A204.1 (cell line): ENCODE results near the gene C15orf61.

Experiments
- FAIRE-seq: peaks from 2 replicates; lab custom pipeline; 2012; peaks lifted over from hg19 to GRCh38; lab: Jason Lieb, UNC

Gene C15orf61

DNA sequence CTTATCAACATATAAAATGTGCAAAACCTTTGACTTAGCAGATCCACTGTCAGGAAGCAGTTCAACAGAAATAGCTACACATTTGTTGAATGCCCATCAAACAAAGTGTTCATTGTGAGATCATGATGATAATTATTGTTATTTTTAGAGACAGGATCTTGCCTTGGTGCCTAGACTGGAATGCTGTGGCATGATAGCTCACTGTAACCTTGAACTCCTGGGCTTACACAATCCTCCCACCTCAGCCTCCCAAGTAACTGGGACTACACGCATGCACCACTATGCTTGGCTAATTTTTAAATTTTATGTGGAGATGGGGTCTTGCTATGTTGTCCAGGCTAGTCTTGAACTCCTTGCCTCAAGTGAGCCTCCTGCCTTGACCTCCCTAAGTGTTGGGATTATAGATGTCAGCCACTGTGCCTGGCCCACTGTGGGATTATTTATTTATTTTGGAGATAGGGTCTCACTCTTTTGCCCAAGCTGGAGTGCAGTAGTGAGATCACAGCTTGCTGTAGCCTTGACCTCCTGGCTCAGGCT is 30.3 kb downstream of the C15orf61 start:
- FAIRE-seq: no peak

DNA sequence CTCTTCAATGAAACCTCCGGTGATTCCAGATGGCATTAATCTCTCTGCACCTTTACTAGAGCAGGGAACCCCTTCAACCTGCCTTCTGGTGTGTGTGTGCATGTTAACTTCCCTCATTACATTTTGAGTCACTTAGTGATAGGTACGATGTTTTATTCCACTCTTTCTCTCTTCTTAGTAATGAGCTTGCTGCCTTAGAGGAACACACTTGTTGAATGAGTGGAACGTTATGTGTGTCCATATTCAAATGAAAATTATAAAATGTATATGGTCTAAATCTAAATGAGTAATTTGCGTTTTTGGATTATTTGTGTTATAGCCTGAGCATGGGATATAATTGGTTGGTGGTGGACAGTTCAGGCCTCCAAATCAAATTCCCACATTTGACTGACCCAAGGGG is 33.6 kb downstream of the C15orf61 start:
- no peak for FAIRE-seq

DNA sequence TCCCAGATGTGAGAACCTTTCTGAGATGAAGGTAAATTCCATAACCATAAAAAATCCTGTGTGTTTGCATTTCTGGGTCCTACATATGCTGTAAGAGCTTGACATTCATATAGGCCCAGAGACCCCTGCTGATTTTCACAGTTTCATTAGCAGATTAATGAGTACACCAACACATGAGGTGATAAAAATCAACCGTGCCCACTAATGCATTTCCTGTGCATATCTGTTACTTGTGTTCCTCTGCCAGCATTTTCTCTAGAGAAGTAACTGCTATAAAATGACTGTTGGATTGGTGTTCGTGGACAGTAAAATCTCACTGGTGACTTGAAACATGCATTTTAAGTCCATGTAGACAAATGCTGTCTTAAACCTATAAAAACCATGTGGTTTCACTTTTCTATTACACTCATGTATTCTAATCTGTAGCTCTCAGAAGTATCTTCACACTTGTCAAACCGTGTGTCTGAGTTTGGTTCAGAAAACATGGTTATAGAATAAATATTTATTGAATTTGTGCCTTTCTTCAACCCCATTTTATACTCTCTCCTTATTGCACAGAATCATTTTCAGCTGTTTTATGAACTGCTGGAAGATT is 36.1 kb downstream of the C15orf61 start:
- no peak for FAIRE-seq

DNA sequence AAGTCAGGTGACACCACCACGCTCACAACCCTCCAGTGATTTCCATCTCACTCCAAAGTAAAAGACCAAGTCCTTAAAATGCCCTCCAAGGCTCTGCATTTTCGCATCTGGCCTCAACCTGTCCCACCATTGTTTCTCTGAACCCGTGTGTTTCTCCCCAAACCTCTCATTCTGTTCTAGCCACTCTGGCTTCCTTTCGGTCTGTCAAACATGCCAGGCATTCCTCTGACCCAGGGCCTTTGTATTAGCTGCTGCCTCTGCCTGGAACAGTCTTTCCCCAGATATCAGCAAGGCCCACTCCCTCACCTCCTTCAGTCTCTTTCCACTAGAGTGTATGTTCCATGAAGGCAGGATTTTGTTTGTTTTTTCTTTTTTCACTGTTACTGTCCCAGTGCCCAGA is 37.6 kb downstream of the C15orf61 start:
- no peak for FAIRE-seq

DNA sequence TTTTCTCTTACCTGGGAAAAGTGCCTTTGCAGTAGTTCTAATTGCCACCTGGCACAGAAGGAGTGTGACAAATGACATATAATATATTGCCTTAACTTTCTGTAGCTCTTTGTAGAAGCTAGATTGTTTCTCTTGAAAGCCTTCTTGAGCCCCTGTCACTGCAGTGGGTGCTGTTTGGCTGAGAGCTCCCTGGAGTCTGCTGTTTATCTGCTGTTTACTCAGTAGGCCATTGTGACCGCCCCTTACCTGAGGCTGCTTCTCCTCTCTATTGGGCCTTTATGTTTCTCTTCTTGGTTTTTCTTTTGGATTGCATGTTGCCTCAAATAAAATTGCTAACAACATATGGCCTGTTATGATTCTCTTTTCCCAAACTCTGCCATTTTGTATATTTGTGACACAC is 38.2 kb downstream of the C15orf61 start:
- FAIRE-seq: no peak

DNA sequence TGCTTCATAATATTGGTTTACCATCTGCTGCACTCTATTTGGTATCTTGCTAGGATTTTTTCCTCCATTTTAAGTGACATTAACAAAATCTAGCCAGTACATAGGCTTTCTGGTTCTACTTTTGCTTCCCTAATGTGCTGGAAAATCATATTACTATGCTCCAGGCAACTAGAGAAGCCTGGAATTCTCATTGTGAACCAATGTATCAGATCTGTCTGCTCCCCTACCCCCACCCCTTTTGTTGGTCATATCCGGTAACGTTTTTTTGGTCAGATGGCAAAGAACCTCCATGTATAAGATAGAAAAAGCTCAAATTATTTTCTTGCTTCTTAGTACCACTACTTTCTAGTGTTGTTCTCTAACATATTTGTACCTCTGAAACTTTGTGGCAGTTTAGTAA is 38.6 kb downstream of the C15orf61 start:
- no peak for FAIRE-seq

DNA sequence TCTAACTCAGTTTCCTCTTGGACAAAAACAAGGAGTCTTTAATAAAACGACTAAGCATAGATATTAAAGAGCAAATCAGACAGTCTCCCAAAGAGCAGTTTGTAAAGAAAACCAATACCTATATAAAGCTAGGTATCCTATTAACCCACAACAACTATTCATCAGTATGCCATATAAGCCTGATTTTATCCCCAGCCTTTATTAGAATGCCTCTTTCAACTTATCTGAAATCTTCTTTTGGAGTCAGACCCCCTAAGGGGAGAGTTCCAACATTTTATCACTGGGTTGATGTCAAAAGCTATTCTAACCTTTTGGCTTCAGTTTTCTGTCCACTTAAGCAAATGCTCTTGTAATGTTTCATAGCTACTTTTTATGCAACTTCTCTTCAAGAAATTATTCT is 39.4 kb downstream of the C15orf61 start:
- FAIRE-seq: no peak

DNA sequence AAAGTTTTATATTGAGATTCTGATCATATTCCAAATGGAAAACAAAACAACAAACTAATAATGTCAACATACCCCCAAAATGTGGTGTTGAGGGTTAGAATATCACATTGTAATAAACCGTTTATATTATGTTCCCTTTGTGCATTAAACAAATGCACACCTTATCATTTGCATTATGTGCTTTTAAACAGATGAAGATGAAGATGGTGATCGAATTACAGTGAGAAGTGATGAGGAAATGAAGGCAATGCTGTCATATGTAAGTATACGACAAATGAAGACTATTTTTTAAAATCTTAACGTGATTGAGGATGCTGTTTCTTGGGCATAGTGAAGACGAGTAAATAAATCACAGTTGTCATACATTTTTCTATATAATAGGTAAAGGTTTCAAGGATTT is 42.2 kb downstream of the C15orf61 start:
- FAIRE-seq: no peak

DNA sequence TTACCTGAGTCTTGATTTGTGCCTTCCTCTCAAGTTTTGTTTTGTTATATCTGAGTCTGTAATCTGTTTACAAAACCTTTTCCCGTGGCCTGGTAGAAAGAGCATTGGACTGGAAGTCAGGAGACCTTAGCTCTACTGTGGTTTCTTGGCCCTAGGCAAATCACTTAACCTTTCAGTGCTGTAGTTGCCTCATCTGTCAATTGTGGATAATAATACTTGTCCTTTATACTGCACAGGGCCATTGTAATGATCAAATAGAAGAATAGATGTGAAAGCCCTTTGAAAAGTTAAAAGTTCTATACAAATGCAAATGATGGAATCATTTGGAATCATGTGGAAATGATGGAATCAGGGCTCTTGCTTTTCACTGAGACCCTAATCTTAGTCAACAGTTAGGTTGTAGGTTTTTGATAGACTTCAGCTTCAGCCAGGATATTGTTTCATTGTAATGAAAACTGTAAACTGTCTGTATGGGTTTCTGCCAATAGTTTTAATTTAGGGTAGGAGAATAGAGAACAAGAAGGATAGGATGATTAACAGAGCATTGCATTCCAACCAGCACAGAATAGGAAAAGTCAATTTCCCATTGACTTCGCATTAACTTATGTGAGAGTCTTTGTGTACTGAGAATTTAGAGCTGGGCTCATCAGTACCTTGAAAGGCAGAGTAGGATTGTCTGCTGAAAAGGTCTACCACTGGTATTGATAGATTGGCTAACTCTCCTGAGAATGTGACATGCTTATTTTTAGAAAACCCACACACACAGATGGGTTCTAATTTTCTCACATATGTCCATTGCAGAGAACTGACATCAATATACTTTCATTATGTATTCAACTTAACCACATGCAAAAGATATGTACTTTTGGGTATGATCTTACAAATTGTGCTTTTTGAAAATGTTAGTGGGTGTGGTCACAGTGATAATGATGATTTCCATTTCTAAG is 43.4 kb downstream of the C15orf61 start:
- no peak for FAIRE-seq

DNA sequence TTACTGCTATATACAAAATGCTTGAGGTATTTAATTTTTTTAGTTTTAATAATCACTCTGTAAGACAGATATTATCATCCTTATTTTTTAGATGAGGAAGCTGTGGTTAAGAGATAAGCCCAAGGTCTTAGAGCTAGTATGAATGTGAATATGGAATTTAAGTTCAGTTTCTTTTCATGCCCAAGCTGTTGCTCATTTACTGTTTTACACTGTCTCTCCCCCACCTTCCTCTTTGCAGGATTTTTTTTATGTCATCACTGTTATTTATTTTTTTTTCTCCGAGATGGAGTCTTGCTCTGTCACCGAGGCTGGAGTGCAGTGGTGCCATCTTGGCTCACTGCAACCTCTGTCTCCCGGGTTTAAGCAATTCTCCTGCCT is 44.0 kb downstream of the C15orf61 start:
- no peak for FAIRE-seq

DNA sequence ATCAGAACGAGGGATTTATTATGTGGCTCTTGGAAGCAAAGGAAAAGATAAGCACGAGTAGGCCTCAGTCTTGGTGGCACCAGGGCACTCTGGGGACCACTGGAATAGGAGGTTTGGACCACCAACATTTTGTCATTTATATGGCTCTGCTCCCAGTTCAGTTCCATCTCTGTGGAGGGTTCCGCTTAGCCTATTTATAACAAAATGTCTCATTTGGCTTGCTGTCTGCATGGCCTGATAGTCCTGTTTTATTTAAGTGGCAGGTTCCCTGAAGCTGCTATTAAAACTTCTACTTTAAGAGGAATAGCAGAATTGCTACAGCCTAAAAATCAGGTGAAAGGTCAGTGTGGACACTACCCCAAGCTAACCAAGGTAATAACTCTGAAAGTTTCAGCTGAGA is 48.7 kb downstream of the C15orf61 start:
- FAIRE-seq: no peak

DNA sequence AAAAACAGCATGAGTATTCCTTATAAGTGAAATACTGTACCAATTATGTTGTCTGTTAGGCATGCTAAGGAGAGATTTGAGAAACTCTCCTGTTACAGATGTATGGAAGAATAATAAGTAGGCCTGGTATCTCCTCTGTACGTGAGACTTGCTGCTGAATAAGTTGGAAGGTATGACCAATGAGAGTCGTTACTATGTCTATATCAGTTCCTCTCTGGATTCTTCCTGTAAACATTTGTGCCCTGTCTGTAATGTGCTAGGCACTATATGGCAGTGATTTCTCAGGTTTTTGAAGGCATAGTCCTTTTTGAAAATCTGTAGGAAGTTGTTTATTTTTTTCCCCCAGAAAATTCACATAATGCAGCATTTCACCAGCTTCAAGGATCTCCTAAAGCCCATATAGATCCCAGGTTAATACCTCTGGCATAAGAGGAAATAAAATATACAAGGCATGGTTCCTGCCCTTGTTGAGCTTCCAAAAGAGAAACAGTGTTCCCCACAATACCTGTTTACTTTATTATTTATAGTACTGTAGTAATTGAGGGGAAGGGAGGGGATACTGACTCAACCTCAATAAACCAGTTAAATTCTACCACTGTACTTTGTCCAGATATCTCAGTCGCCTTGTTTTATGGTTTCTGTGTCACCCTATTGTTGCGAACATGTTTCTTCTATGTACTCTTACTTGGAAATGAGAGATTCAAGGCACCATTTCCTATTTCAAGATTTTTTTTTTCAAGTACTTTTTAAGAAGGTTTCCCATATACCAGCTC is 50.1 kb downstream of the C15orf61 start:
- no peak for FAIRE-seq

DNA sequence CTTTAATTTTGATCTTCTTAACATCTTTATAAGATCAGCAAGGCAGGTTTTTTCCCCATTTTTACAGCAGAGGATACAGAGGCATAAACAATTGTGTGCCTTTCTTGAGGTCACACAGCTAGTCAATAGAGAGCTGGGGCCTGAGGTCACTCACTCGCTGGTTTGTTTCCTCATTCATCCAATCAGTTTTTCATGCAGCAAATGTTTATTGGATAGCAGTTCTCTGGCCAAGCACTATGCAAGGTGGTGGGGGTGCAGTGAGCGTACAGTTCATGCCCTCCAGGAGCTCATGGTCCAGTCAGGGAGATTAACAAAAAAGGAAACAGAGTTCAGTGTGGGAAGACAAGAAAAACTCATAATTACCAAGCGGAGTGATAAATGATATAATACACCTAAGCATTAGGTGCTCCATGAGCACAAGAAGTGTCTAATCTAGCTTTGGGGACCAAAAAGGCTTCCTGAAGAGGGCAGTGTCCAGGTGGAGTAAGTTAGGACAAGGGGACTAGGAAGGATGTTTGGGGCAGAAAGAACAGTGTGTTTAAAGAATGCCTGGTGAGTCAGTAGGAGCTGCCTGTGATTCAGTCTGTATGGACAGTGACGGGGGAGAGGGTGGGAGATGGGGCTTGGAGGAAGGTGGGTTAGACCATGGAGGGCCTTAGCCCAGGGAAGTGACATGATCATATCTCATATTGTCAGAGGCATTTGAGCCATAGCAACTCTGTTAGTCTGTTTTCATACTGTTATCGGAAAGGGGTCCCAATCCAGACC is 50.9 kb downstream of the C15orf61 start:
- no peak for FAIRE-seq

DNA sequence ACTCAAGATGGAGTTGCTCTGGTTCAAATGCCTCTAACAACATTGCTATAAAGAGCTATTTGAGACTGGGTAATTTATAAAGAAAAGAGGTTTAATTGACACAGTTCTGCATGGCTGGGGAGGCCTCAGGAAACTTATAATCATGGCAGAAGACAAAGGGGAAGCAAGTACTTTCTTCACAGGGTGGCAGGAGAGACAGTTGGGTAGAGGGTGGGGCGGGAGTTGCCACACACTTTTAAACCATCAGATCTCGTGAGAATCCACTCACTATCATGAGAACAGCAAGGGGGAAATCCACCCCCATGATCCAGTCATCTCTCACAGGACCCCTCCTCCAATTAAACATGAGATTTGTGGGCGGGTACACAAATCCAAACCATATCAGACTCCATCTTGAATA is 52.3 kb downstream of the C15orf61 start:
- no peak for FAIRE-seq

DNA sequence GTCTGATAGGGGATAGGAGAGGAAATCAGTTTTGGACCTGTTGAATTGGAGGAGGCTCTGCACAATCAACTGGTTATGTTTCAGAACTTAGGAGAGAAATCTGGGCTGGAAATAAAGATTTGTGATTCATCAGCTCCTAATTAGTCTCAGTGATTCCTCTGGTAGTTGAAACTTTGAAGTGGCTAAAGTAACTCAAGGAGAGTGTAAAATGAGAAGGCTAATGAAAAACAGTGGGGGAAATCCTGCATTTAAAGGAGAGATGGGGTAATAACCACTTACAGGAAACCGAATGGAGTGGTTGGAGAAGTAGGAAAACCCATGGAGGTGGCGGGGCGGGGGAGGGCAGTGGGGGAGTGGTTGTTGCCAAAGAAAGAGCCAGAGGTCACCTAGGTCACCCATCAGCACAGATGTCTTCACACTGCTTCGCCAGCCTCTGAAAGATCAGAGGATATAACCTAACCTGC is 54.1 kb downstream of the C15orf61 start:
- no peak for FAIRE-seq

DNA sequence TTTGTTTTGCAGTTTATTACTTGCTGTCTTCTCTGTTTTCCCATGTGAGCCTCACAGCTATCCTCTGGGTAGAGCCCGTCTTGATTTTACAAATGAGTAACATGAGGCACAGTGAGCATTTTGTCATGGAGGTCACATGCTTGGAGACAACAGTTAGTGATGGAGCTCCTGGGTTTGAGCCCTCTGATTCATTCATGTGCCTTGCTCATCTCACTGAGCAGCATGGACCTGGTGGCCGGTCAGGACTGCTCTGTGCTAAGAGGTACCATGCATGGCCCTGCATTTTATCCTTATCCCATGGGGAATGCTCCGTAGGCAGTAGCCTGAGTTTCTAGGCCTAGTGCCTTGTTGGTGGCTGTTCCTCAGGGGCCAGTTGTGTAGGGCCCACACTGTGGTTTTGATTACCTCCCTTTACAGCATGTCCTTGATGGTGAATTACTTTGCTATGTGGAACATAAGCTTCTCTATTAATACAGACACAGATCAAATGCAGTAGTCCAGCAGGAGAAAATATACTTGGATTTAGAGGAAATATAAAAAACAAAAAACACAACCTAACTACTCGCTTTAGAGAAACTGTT is 57.2 kb downstream of the C15orf61 start:
- FAIRE-seq: no peak

DNA sequence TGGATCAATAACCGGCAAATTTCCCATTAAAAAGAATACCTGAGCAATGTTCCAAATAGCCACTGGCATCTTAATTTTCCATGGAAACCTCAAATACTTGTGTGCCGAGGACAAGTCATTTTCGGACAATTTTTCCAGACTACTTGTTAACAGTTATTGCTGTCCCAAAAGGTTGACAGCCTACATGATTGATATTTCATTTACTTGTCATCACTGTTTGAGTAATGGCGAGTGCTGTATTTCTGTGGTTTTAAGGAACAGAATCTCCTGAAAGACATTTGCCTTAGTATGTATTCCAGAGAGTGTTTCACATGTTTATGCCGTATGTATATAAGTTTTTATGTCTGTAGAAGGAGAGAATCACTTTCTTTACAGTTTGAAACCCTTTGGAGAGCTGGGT is 58.2 kb downstream of the C15orf61 start:
- FAIRE-seq: no peak
